Keratinocyte (primary cell): ENCODE data around the gene HSD11B2. TPM values are rescaled to one million over a fixed set of nuclear protein-coding genes. Genes with fewer than 3 reads are reported as not detected.

Experiments
- DNase-seq: peaks from one replicate; pipeline ENCODE4 v3.0.0-alpha.2; 2011; ENCODE audit warnings: low read depth, missing footprints, low spot score
- FAIRE-seq: peaks from 2 replicates; lab custom pipeline; 2011; peaks lifted over from hg19 to GRCh38; lab: Jason Lieb, UNC
- H2AFZ ChIP-seq: 2 replicates; pipeline ENCODE4 v1.6.0; 2012; ENCODE audit warnings: low read length, control low read depth, inconsistent platforms; ENCODE audit not compliant: control insufficient read depth
- H3K27ac ChIP-seq: 2 replicates; pipeline ENCODE4 v1.5.1; 2011; ENCODE audit warnings: low read length; ENCODE audit not compliant: control insufficient read depth, insufficient read depth
- H3K27me3 ChIP-seq: 3 replicates; pipeline ENCODE4 v1.6.0; 2011; ENCODE audit warnings: low read length; ENCODE audit not compliant: control insufficient read depth, insufficient read depth; ENCODE audit errors: extremely low read depth
- H3K36me3 ChIP-seq, 2 experiments: 2 replicates in 1 of 2; 3 replicates in 1 of 2; pipeline ENCODE4 v1.5.1; 2011; ENCODE audit warnings: low read length in 2 of 2, mild to moderate bottlenecking in 1 of 2; ENCODE audit not compliant: control insufficient read depth in 2 of 2, insufficient read depth in 2 of 2; ENCODE audit errors: extremely low read depth in 1 of 2
- H3K4me1 ChIP-seq: 3 replicates; pipeline ENCODE4 v1.5.1; 2011; ENCODE audit warnings: low read length; ENCODE audit not compliant: control insufficient read depth, insufficient read depth; ENCODE audit errors: extremely low read depth
- H3K4me2 ChIP-seq: 3 replicates; pipeline ENCODE4 v1.6.0; 2011; ENCODE audit warnings: low read depth, low read length; ENCODE audit not compliant: control insufficient read depth, insufficient read depth; ENCODE audit errors: extremely low read depth
- H3K4me3 ChIP-seq, 3 experiments: fragments of 200-600 bp in 1 of 3; sonication (generic) in 1 of 3; 2 replicates in 2 of 3; 3 replicates in 1 of 3; pipeline ENCODE4 v1.5.1; 2011 to 2016; ENCODE audit warnings: low read length in 3 of 3, mild to moderate bottlenecking in 3 of 3, control low read depth in 2 of 3, inconsistent platforms in 1 of 3, low read depth in 1 of 3, mixed read lengths in 1 of 3, mixed run types in 1 of 3, moderate library complexity in 1 of 3; ENCODE audit not compliant: control insufficient read depth in 2 of 3, insufficient read depth in 2 of 3; ENCODE audit errors: extremely low read depth in 1 of 3
- H3K79me2 ChIP-seq: 2 replicates; pipeline ENCODE4 v1.6.0; 2012; ENCODE audit warnings: low read length; ENCODE audit not compliant: control insufficient read depth, insufficient read depth
- H3K9ac ChIP-seq: 3 replicates; pipeline ENCODE4 v1.6.0; 2011; ENCODE audit warnings: low read length; ENCODE audit not compliant: control insufficient read depth, insufficient read depth; ENCODE audit errors: extremely low read depth
- H3K9me1 ChIP-seq: 3 replicates; pipeline ENCODE4 v1.6.0; 2011; ENCODE audit warnings: low read length; ENCODE audit not compliant: control insufficient read depth, insufficient read depth; ENCODE audit errors: extremely low read depth
- H3K9me3 ChIP-seq: 2 replicates; pipeline ENCODE4 v1.5.1; 2012; ENCODE audit warnings: low read depth, low read length; ENCODE audit not compliant: control insufficient read depth
- H4K20me1 ChIP-seq: 3 replicates; pipeline ENCODE4 v1.6.0; 2011; ENCODE audit warnings: low read length; ENCODE audit not compliant: control insufficient read depth, insufficient read depth; ENCODE audit errors: extremely low read depth
- EZH2 ChIP-seq: IDR thresholded peaks from one replicate; pipeline ENCODE4 v1.6.1; 2012; ENCODE audit warnings: inconsistent platforms, mild to moderate bottlenecking, low read length, moderate library complexity
- dilution Hi-C: fragments of 300-500 bp; cut with MboI; formaldehyde crosslinking; loops from one replicate; pipeline ENCODE4 v1.7.0; 2020; ENCODE audit warnings: low sequenced_read_pairs; ENCODE audit not compliant: extremely low pct_ligation_motif_present
- polyA plus RNA-seq, 5 experiments: library from polyadenylated mRNA; depleted of rRNA in 3 of 5; stranded (reverse) in 3 of 5; stranded (forward) in 1 of 5; unstranded in 1 of 5; fragments of >200 nt; gene quantifications; 1 replicate in 1 of 5; 2 replicates in 3 of 5; 3 replicates in 1 of 5; pipeline versions ENCODE4 v1.2.1 to v1.2.3, GENCODE V29; 2011 to 2012; ENCODE audit warnings: missing spikeins in 2 of 5, low read depth in 1 of 5, low replicate concordance in 1 of 5
- TF ChIP-seq, protein P1 (sequence below), 3 experiments: IDR thresholded peaks in 1 of 3; conservative IDR thresholded peaks in 1 of 3; optimal IDR thresholded peaks in 1 of 3; 2 replicates in 2 of 3; 3 replicates in 1 of 3; pipeline versions ENCODE3 to v1.5.1; 2011; ENCODE audit warnings: low read length in 3 of 3, mild to moderate bottlenecking in 3 of 3, moderate library complexity in 2 of 3, control low read depth in 1 of 3, inconsistent platforms in 1 of 3; ENCODE audit not compliant: insufficient read depth in 2 of 3; ENCODE audit errors: extremely low read depth in 1 of 3

HSD11B2 gene
- polyA plus RNA-seq, 1 donor (not counting 4 experiments of a cell fraction or from before 2014, with no cell fraction given): 0.93 TPM

DNA sequence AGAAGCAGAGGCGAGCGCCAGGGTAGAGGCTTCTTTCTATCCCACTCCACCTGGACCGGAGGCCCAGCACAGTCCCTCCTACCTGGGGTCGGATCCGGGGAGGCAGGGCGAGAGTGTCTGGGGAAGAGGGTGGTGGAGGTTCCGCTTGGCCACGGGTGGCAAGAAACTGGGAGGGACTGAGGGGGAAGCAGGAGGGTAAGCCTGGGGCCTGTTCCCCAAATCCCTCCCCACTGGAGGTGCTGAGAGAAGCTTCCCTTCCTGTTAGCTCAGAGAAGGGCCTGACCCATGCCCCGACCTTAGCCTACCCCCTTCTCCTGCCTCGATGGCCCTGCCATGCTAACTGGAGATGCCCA lies 35.8 kb upstream of the HSD11B2 start:
- H3K79me2 ChIP-seq: no peaks in the 10 kb centered on the region
- FAIRE-seq: no peak
- DNase-seq: no peak
- H3K4me3 ChIP-seq: no peak overlapping the region
- no peak overlapping the region for H3K4me2 ChIP-seq
- dilution Hi-C loops: no loop called here
- H3K9ac ChIP-seq: no peak overlapping the region
- no peaks in the 10 kb centered on the region for H3K9me3 ChIP-seq
- no peaks in the 10 kb centered on the region for H3K36me3 ChIP-seq
- peaks cover 27% of the 10 kb centered on the region for H3K4me1 ChIP-seq
- no peak overlapping the region for H3K27ac ChIP-seq
- H4K20me1 ChIP-seq: no peaks in the 10 kb centered on the region
- H3K9me1 ChIP-seq: no peaks in the 10 kb centered on the region
- no peak for TF ChIP-seq EZH2
- TF ChIP-seq, protein P1, sequence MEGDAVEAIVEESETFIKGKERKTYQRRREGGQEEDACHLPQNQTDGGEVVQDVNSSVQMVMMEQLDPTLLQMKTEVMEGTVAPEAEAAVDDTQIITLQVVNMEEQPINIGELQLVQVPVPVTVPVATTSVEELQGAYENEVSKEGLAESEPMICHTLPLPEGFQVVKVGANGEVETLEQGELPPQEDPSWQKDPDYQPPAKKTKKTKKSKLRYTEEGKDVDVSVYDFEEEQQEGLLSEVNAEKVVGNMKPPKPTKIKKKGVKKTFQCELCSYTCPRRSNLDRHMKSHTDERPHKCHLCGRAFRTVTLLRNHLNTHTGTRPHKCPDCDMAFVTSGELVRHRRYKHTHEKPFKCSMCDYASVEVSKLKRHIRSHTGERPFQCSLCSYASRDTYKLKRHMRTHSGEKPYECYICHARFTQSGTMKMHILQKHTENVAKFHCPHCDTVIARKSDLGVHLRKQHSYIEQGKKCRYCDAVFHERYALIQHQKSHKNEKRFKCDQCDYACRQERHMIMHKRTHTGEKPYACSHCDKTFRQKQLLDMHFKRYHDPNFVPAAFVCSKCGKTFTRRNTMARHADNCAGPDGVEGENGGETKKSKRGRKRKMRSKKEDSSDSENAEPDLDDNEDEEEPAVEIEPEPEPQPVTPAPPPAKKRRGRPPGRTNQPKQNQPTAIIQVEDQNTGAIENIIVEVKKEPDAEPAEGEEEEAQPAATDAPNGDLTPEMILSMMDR (optimal IDR thresholded peaks at IDR 0.05 in 1 of 3, IDR thresholded peaks at IDR 0.05 in 1 of 3, conservative IDR thresholded peaks at IDR 0.05 in 1 of 3; ENCODE audit: extremely low read depth in 1 of 3, insufficient read depth in 2 of 3, low read length in 3 of 3): no peak
- peaks cover 25% of the 10 kb centered on the region for H3K27me3 ChIP-seq
- H2AFZ ChIP-seq: no peak overlapping the region

DNA sequence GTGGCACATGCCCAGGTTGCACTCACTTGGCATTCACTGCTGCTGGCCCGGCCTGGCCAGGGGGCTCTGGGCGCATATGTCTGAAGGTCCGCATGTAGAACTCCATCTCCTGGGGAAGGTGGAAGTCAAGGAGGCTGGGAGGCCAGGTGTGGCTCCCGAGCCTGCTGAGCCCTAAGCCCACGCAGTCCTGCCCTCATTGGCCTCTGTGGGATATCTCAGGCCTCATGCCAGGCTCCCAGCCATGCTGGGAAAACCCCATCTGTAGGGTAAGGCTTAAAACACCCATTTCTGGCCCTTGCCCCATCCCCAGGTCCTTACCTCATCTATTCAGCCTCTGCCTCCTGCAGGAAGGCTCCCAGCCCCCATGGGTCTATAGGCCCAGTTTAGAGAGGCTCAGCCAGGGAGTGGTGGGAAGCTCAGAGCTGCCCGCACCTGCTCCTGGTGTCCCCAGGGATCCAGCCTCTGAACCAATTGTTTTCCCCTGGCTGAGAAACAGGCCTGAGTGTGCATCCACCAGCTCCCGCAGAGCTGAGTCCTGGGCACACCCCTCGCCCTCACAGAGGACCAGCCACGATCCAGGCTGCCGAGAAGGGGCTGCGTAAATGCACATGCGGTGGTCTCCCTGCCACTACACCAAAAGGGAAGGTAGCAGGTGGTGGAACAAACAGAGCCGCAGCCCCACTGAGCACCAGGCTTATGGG lies 35.3 kb upstream of the HSD11B2 start:
- TF ChIP-seq EZH2: no peak
- TF ChIP-seq, protein P1 (optimal IDR thresholded peaks at IDR 0.05 in 1 of 3, IDR thresholded peaks at IDR 0.05 in 1 of 3, conservative IDR thresholded peaks at IDR 0.05 in 1 of 3; ENCODE audit: extremely low read depth in 1 of 3, insufficient read depth in 2 of 3, low read length in 3 of 3): no peak
- dilution Hi-C loops: no loop called here
- Histone ChIP-seq H3K9me3 (no peaks in the 10 kb centered on the region), H3K4me3 (no peak overlapping the region), H3K4me1 (peaks cover 27% of the 10 kb centered on the region), H3K9ac (peak overlapping the region; percentile 13), H3K36me3 (no peaks in the 10 kb centered on the region), H2AFZ (no peak overlapping the region), H4K20me1 (no peaks in the 10 kb centered on the region), H3K27ac (no peak overlapping the region), H3K4me2 (peak overlapping the region; percentile 20), H3K9me1 (no peaks in the 10 kb centered on the region), H3K27me3 (peaks cover 25% of the 10 kb centered on the region), H3K79me2 (no peaks in the 10 kb centered on the region)
- no peak for FAIRE-seq
- DNase-seq: no peak
